WTC11 (cell line): ENCODE results near the gene HDAC5.

Experiments
- ESRRA ChIP-seq: sonication (generic); formaldehyde crosslinking; IDR thresholded peaks from 2 replicates; pipeline ENCODE4 v1.8.1; 2022; ENCODE audit warnings: mild to moderate bottlenecking, missing genetic modification reagents, borderline replicate concordance
- NFYB ChIP-seq: sonication (generic); formaldehyde crosslinking; conservative IDR thresholded peaks from 2 replicates; pipeline ENCODE4 v1.8.0; 2022; ENCODE audit warnings: low read depth, missing genetic modification reagents
- SP1 ChIP-seq: sonication (generic); formaldehyde crosslinking; conservative IDR thresholded peaks from 2 replicates; pipeline ENCODE4 v1.8.1; 2022; ENCODE audit warnings: missing genetic modification reagents
- TP53 ChIP-seq: sonication (generic); formaldehyde crosslinking; IDR thresholded peaks from 2 replicates; pipeline ENCODE4 v1.8.1; 2023; ENCODE audit warnings: mild to moderate bottlenecking, missing genetic modification reagents
- ZNF232 ChIP-seq: sonication (generic); formaldehyde crosslinking; IDR thresholded peaks from 2 replicates; pipeline ENCODE4 v1.8.0; 2022; ENCODE audit warnings: mild to moderate bottlenecking, missing genetic modification reagents
- TF ChIP-seq, protein P1 (sequence below): fragments of 200-600 bp; IDR thresholded peaks from 2 replicates; pipeline ENCODE4 v1.8.0; 2022; ENCODE audit warnings: antibody characterized with exemption
- TF ChIP-seq, protein P2 (sequence below): sonication (generic); formaldehyde crosslinking; IDR thresholded peaks from 2 replicates; pipeline ENCODE4 v1.8.1; 2023; ENCODE audit warnings: mild to moderate bottlenecking, missing genetic modification reagents, borderline replicate concordance
- TF ChIP-seq, protein P3 (sequence below): sonication (generic); formaldehyde crosslinking; IDR thresholded peaks from 2 replicates; pipeline ENCODE4 v1.8.0; 2022; ENCODE audit warnings: mild to moderate bottlenecking, missing genetic modification reagents
- TF ChIP-seq, protein P4 (sequence below): sonication (generic); formaldehyde crosslinking; IDR thresholded peaks from 2 replicates; pipeline ENCODE4 v1.8.1; 2023; ENCODE audit warnings: mild to moderate bottlenecking, missing genetic modification reagents, moderate library complexity
- TF ChIP-seq, protein P5 (sequence below): sonication (generic); formaldehyde crosslinking; IDR thresholded peaks from 2 replicates; pipeline ENCODE4 v1.8.1; 2022; ENCODE audit warnings: mild to moderate bottlenecking, missing genetic modification reagents, moderate library complexity, borderline replicate concordance
- TF ChIP-seq, protein P6 (sequence below): sonication (generic); formaldehyde crosslinking; IDR thresholded peaks from 2 replicates; pipeline ENCODE4 v1.8.1; 2023; ENCODE audit warnings: mild to moderate bottlenecking, missing genetic modification reagents
- TF ChIP-seq, protein P7 (sequence below): sonication (generic); formaldehyde crosslinking; IDR thresholded peaks from 2 replicates; pipeline ENCODE4 v1.8.1; 2022; ENCODE audit warnings: mild to moderate bottlenecking, moderate library complexity, missing genetic modification reagents
- TF ChIP-seq, protein P8 (sequence below): sonication (generic); formaldehyde crosslinking; IDR thresholded peaks from 2 replicates; pipeline ENCODE4 v1.8.1; 2023; ENCODE audit warnings: mild to moderate bottlenecking, moderate library complexity, missing genetic modification reagents

DNA sequence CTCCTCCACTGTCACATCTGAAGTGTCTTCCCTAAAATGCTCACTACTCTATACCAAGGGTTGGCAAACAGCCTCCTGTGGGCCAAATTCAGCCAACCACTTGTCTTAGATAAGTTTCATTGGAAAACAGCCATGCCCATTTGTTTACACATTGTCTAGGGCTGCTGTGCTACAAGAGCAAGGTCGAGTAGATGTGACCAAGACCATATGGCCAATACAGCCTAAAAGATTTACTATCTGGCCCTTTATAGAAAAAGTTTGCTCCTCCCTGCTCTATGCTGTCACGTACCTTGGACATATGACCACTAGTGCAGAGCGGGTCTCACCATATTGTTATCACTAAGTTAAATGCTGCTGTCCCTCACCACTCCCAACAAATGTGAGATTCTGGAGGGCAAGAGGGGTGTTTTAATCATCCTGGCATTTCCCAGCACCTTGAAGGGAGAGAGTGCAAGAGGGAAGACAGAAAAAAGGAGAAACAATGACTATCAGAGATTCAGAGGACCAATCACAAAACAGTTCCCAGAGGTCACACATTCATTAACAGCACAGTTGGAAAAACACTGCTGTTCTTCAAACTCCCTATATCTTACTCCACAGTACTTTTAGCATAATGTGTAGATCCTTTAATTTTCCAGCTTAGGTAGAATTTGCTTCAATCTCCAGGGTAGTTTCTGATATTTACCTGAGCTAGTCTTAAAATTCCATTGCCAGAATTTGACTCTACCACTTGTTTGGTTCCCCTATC lies 70.1 kb downstream of the HDAC5 start:
- TF ChIP-seq TP53 (CRISPR knock-in tag): no peak
- TF ChIP-seq, protein P1, sequence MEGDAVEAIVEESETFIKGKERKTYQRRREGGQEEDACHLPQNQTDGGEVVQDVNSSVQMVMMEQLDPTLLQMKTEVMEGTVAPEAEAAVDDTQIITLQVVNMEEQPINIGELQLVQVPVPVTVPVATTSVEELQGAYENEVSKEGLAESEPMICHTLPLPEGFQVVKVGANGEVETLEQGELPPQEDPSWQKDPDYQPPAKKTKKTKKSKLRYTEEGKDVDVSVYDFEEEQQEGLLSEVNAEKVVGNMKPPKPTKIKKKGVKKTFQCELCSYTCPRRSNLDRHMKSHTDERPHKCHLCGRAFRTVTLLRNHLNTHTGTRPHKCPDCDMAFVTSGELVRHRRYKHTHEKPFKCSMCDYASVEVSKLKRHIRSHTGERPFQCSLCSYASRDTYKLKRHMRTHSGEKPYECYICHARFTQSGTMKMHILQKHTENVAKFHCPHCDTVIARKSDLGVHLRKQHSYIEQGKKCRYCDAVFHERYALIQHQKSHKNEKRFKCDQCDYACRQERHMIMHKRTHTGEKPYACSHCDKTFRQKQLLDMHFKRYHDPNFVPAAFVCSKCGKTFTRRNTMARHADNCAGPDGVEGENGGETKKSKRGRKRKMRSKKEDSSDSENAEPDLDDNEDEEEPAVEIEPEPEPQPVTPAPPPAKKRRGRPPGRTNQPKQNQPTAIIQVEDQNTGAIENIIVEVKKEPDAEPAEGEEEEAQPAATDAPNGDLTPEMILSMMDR: no peak
- no peak for TF ChIP-seq SP1 (CRISPR knock-in tag)
- TF ChIP-seq NFYB (CRISPR knock-in tag): no peak
- TF ChIP-seq, protein P2, sequence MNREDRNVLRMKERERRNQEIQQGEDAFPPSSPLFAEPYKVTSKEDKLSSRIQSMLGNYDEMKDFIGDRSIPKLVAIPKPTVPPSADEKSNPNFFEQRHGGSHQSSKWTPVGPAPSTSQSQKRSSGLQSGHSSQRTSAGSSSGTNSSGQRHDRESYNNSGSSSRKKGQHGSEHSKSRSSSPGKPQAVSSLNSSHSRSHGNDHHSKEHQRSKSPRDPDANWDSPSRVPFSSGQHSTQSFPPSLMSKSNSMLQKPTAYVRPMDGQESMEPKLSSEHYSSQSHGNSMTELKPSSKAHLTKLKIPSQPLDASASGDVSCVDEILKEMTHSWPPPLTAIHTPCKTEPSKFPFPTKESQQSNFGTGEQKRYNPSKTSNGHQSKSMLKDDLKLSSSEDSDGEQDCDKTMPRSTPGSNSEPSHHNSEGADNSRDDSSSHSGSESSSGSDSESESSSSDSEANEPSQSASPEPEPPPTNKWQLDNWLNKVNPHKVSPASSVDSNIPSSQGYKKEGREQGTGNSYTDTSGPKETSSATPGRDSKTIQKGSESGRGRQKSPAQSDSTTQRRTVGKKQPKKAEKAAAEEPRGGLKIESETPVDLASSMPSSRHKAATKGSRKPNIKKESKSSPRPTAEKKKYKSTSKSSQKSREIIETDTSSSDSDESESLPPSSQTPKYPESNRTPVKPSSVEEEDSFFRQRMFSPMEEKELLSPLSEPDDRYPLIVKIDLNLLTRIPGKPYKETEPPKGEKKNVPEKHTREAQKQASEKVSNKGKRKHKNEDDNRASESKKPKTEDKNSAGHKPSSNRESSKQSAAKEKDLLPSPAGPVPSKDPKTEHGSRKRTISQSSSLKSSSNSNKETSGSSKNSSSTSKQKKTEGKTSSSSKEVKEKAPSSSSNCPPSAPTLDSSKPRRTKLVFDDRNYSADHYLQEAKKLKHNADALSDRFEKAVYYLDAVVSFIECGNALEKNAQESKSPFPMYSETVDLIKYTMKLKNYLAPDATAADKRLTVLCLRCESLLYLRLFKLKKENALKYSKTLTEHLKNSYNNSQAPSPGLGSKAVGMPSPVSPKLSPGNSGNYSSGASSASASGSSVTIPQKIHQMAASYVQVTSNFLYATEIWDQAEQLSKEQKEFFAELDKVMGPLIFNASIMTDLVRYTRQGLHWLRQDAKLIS (CRISPR knock-in tag): no peak
- TF ChIP-seq, protein P3, sequence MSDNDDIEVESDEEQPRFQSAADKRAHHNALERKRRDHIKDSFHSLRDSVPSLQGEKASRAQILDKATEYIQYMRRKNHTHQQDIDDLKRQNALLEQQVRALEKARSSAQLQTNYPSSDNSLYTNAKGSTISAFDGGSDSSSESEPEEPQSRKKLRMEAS: no peak
- TF ChIP-seq, protein P4, sequence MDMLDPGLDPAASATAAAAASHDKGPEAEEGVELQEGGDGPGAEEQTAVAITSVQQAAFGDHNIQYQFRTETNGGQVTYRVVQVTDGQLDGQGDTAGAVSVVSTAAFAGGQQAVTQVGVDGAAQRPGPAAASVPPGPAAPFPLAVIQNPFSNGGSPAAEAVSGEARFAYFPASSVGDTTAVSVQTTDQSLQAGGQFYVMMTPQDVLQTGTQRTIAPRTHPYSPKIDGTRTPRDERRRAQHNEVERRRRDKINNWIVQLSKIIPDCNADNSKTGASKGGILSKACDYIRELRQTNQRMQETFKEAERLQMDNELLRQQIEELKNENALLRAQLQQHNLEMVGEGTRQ (CRISPR knock-in tag): no peak
- TF ChIP-seq, protein P5, sequence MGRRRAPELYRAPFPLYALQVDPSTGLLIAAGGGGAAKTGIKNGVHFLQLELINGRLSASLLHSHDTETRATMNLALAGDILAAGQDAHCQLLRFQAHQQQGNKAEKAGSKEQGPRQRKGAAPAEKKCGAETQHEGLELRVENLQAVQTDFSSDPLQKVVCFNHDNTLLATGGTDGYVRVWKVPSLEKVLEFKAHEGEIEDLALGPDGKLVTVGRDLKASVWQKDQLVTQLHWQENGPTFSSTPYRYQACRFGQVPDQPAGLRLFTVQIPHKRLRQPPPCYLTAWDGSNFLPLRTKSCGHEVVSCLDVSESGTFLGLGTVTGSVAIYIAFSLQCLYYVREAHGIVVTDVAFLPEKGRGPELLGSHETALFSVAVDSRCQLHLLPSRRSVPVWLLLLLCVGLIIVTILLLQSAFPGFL (CRISPR knock-in tag): no peak
- TF ChIP-seq ZNF232 (CRISPR knock-in tag): no peak
- TF ChIP-seq ESRRA: no peak
- TF ChIP-seq, protein P6, sequence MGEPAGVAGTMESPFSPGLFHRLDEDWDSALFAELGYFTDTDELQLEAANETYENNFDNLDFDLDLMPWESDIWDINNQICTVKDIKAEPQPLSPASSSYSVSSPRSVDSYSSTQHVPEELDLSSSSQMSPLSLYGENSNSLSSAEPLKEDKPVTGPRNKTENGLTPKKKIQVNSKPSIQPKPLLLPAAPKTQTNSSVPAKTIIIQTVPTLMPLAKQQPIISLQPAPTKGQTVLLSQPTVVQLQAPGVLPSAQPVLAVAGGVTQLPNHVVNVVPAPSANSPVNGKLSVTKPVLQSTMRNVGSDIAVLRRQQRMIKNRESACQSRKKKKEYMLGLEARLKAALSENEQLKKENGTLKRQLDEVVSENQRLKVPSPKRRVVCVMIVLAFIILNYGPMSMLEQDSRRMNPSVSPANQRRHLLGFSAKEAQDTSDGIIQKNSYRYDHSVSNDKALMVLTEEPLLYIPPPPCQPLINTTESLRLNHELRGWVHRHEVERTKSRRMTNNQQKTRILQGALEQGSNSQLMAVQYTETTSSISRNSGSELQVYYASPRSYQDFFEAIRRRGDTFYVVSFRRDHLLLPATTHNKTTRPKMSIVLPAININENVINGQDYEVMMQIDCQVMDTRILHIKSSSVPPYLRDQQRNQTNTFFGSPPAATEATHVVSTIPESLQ (CRISPR knock-in tag): no peak
- TF ChIP-seq, protein P7, sequence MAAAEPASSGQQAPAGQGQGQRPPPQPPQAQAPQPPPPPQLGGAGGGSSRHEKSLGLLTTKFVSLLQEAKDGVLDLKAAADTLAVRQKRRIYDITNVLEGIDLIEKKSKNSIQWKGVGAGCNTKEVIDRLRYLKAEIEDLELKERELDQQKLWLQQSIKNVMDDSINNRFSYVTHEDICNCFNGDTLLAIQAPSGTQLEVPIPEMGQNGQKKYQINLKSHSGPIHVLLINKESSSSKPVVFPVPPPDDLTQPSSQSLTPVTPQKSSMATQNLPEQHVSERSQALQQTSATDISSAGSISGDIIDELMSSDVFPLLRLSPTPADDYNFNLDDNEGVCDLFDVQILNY (CRISPR knock-in tag): no peak
- TF ChIP-seq, protein P8, sequence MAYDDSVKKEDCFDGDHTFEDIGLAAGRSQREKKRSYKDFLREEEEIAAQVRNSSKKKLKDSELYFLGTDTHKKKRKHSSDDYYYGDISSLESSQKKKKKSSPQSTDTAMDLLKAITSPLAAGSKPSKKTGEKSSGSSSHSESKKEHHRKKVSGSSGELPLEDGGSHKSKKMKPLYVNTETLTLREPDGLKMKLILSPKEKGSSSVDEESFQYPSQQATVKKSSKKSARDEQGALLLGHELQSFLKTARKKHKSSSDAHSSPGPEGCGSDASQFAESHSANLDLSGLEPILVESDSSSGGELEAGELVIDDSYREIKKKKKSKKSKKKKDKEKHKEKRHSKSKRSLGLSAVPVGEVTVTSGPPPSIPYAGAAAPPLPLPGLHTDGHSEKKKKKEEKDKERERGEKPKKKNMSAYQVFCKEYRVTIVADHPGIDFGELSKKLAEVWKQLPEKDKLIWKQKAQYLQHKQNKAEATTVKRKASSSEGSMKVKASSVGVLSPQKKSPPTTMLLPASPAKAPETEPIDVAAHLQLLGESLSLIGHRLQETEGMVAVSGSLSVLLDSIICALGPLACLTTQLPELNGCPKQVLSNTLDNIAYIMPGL (CRISPR knock-in tag): no peak
